Erythroblast (primary cell): ENCODE data around the gene VSIG2.

Source experiments
- DNase-seq, 2 experiments: peaks; one replicate each; lab custom pipeline; 2025; lab: John Stamatoyannopoulos, UW
- GATA1 ChIP-seq: IDR thresholded peaks from 2 replicates; pipeline ENCODE4 v1.6.1; 2011; ENCODE audit warnings: low read depth, mild to moderate bottlenecking, control low read depth, low read length, moderate library complexity
- POLR2A ChIP-seq: IDR thresholded peaks from 2 replicates; pipeline ENCODE4 v1.6.1; 2011; ENCODE audit warnings: mild to moderate bottlenecking, low read length

The VSIG2 gene

GRCh38 chr11:124700028-124700427 lies 52.0 kb downstream of the VSIG2 start:
- no peak for DNase-seq
- TF ChIP-seq GATA1 (no peak), POLR2A (no peak)

- no peak for DNase-seq
Observed at GRCh38 chr11:124699547-124699946, 52.5 kb downstream of the VSIG2 start.

More at GRCh38 chr11:124699547-124699946, 52.5 kb downstream of the VSIG2 start:
- TF ChIP-seq GATA1 (no peak), POLR2A (no peak)
